Liver (tissue), 3 donors: ENCODE measurements around the gene TMEM107.

Source experiments
- GABPA ChIP-seq, 2 donors: IDR thresholded peaks in 1 of 2; conservative IDR thresholded peaks in 1 of 2; 2 replicates each; pipeline ENCODE4 v1.6.1; 2016; ENCODE audit warnings: antibody characterized with exemption in 2 of 2, mild to moderate bottlenecking in 1 of 2, moderate library complexity in 1 of 2
- SP1 ChIP-seq: IDR thresholded peaks from 2 replicates; pipeline ENCODE4 v1.6.1; 2018; ENCODE audit warnings: antibody characterized with exemption, mild to moderate bottlenecking
- TAF1 ChIP-seq: conservative IDR thresholded peaks from 2 replicates; pipeline ENCODE4 v1.6.1; 2016; ENCODE audit warnings: antibody characterized with exemption, mild to moderate bottlenecking
- TF ChIP-seq, protein P1 (sequence below): fragments of 150-350 bp; IDR thresholded peaks from 2 replicates; pipeline ENCODE4 v1.5.1; 2017; ENCODE audit warnings: improper control_type of control experiment, low read depth, low read length; ENCODE audit not compliant: missing input control
- donor health status: healthy.
- donor health status: healthy.

DNA sequence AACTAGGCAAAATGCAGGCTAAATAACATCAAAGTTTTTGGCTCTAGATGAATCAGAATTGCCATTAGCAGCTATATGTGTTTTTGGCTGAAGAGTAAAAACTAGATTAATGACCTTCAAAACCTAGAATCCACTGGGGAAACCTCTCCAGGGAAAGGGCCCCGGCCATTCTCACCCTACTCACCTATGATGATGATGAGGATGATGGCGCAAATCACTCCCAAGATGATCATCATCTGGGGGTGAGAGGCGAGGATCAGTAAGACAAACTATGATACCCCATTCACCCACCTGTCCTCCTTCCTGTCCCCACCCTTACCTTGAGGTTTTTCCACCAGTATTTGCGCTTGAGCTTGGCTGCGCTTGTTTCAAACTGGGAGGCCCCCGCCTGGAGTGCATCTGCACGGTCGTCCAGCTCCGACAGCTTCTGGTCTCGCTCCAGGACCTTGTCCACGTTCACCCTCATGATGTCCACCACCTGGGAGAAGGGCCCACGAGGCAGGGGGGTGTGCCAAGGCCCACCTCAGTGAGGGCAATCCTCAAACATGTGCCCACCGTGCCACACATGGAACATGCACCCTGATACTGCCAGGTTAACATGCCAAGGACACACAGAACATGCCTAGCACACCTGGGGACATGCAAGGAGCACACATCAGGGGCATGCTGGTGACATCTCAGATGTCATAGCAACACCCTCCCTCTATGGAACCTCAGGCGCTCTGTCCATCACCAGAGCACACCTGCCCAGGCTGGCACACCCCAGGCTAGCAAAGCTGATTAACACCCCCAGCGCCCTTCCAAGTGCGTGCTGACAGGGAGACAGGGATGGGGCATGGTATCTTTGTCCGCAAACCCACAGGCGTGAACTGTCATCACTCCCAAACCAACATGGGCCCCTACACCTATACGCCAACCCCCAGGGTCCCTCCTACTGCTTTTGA is 14.6 kb downstream of the TMEM107 start:
- TF ChIP-seq SP1 = no peak
- no peak for TF ChIP-seq TAF1
- TF ChIP-seq, protein P1, sequence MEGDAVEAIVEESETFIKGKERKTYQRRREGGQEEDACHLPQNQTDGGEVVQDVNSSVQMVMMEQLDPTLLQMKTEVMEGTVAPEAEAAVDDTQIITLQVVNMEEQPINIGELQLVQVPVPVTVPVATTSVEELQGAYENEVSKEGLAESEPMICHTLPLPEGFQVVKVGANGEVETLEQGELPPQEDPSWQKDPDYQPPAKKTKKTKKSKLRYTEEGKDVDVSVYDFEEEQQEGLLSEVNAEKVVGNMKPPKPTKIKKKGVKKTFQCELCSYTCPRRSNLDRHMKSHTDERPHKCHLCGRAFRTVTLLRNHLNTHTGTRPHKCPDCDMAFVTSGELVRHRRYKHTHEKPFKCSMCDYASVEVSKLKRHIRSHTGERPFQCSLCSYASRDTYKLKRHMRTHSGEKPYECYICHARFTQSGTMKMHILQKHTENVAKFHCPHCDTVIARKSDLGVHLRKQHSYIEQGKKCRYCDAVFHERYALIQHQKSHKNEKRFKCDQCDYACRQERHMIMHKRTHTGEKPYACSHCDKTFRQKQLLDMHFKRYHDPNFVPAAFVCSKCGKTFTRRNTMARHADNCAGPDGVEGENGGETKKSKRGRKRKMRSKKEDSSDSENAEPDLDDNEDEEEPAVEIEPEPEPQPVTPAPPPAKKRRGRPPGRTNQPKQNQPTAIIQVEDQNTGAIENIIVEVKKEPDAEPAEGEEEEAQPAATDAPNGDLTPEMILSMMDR = no peak
- TF ChIP-seq GABPA (IDR thresholded peaks at IDR 0.05 in 1 of 2, conservative IDR thresholded peaks at IDR 0.05 in 1 of 2) = no peak
